Stimulated activated CD8-positive, alpha-beta memory T cell treated with anti-CD3 and anti-CD28 coated beads, Interleukin-4, amount 100 ng/mL, for 4 hours (primary cell): Measurements from ENCODE around the gene GCFC2.
"Not testable (repeated sequence)": the region's sequence is repeated elsewhere in the genome, so short reads cannot be mapped to it uniquely, and the experiment has no call there.

Experiments used
- DNase-seq, 2 donors: peaks; one replicate each; pipeline ENCODE4 v3.0.0-alpha.2; 2020; ENCODE audit warnings: low read depth in 2 of 2, low spot score in 1 of 2

Gene GCFC2

GRCh38 chr2:75680402-75680801, 30.3 kb downstream of the GCFC2 start:
- no peak for DNase-seq

- DNase-seq: no peak
Measured at GRCh38 chr2:75679556-75679955, 31.2 kb downstream of the GCFC2 start.

DNA sequence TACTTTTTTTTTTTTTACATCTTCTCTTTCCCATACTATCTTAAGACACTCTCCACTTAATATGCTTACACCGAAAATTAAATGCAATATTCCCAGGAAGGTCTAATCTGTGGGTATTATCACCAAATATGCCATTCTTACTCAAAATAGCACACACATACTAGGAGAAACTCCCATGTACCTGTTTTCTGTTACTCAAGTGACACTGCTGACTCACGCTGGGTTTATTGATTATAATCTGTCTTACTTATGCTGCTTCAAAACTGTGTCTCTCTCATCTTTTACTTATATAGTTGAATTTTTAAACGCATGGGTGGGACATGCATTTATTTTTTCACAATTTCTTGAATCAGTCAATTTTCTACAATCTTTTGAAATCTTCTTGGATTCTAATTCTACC, 34.3 kb downstream of the GCFC2 start:
- no peak for DNase-seq

DNA sequence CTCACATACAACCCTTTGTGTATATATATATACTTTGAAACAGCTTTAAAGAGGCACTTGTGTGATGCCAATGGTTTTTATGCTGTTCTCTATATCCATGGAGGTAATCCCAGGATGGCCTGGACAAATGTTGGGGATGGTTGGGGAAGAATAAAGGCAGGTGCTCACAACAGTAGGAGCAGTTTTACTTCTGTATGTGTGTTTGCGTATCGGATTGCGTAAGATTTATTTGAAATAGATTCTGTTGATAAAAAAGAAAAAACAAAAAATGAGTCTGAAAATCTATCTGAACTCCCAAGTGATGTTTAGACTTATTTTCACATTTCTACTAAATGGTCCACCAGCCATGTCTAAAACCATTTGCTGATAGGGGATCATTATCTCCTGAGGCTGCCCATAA, 34.8 kb downstream of the GCFC2 start:
- DNase-seq: no peak

- DNase-seq: not testable (repeated sequence)
Measured at GRCh38 chr2:75675423-75675822, 35.3 kb downstream of the GCFC2 start.

GRCh38 chr2:75667884-75668283, 42.8 kb downstream of the GCFC2 start:
- no peak for DNase-seq

DNA sequence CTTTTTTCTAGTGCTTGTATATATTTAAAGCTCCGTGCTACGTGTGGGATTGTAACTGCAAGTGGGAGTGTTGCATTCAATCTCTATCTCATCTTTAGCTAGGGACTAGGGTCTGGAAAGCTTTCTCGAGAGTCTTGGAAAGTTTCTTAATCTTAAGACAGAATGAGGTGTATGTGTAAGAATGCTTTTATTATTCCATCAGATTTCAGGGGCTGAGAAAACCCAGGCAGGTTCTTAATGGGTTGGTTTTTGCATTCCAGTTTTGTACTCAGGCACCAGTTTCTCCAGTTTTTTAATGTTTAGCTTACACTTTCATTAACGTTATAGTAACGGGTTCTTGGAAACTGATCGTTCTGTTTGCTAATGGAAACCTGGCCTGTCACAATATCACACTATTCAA, 43.8 kb downstream of the GCFC2 start:
- DNase-seq: no peak

- DNase-seq: no peak
Measured at GRCh38 chr2:75657798-75658197, 52.9 kb downstream of the GCFC2 start.

- no peak for DNase-seq
Measured at GRCh38 chr2:75656563-75656962, 54.2 kb downstream of the GCFC2 start.

- no peak for DNase-seq
Measured at GRCh38 chr2:75655861-75656260, 54.9 kb downstream of the GCFC2 start.

DNA sequence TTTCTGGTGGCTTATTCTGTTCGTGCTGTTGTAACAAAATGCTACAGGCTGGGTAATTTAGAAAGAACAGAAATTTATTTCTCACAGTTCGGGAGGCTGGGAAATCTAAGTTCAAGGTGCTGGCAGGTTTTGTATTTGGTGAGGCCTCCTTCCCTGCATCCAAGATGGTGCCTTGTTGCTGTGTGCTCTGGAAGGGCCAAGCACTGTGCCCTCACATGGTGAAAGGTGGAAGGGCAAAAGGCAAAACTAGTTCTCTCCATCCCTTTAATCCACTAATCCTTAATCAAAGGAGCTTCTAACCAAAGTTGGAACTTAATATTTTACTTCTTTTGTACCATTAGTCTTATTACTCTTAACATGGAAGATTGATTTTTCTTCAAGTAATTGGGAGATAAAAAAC, 56.7 kb downstream of the GCFC2 start:
- DNase-seq: no peak

DNA sequence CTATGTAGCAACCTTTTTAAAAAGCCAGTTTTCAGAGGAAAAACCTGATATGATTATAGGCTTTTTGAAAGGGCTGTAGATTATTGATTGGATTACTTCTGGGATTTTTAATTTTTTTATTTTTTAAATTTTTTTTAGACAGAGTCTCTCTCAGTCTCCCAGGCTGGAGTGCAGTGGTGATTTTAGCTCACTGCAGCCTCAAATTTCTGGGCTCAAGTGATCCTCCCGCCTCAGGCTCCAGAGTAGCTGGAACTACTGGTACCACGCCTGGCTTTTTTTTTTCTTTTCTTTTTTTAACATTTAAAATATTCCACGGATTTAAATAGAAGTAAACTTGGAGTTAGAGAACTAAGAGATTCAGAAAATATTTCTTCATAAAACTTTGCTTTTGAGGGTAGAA, 62.9 kb downstream of the GCFC2 start:
- no peak for DNase-seq

DNA sequence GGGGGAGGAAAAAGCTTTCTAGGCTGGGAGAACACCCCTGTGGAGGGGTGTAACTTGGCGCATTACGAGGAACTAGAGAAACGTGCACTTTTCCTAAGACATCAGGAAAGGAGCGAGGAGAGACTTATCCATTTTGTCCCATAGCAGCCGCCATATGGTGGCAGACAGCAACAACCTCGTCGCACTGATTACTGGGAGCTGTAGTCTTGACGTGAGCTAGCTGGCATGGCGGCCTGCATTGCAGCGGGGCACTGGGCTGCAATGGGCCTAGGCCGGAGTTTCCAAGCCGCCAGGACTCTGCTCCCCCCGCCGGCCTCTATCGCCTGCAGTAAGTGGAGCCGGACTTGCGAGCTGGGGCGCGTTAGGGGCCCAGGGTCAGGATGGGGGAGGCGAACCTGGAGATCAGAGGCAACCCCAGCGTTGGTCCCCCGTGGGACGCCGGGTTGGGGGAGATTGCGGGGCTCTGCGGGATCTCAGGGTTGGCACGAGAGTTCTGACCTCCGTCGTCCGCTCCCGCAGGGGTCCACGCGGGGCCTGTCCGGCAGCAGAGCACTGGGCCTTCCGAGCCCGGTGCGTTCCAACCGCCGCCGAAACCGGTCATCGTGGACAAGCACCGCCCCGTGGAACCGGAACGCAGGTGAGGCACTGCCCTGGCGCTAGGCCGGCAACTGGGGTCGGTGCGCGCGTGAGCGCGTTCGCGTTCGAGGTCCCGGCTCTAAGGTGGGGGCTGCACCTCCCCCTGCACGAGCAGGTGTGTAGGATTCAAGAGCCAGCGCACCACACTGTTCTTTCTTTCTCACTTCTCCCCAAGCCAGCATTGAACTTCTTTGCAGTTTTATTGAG, 63.9 kb downstream of the GCFC2 start, which contains the start of gene MRPL19:
TSS of gene MRPL19 (plus strand) at position 201 of the 843 bp plus-strand sequence. CDS start at position 226, 25 bp downstream.
- DNase-seq: peak; percentile 41 to 48

DNA sequence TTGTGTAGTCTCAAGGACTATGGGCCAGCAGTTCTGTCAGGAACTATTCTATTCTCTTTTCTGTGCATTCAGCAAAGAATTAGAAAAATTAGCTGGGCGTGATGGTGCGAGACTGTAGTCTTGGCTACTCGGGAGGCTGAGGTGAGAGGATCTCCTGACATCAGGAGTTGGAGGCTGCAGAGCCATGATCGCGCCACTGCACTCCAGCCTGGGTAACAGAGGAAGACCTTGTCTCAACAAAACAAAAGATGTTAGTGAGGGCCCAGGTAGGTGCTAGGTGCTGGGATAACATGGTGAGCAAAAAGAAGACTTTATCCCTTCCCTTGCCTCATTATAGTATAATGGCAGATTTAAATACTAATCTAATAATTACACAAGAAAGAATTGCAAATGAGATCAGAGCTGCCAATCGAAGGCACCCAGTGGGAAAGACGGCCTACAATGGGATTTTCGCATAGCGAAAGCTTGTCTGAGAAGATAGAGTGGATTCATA, 64.6 kb downstream of the GCFC2 start:
- no peak for DNase-seq

- DNase-seq: no peak
Measured at GRCh38 chr2:75645643-75646042, 65.1 kb downstream of the GCFC2 start.

- no peak for DNase-seq
Measured at GRCh38 chr2:75643980-75644379, 66.7 kb downstream of the GCFC2 start.

DNA sequence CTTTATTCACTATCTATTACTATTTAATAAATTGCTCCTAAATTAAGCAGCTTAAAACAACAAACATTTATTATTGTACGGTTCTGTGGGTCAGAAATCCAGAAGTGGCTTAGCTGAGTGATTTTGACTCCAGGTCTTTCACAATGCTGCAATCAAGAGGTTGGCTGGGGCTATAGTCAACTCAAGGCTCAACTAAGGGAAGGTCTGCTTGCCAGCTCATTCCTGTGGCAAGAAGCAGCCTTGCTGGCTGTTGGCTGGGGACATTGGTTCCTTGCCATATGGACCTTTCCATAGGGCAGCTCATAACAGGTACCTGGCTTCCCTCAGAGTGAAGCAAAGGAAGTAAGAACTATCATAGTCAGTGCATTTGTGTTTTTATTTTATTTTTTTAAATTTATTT, 69.1 kb downstream of the GCFC2 start:
- DNase-seq: no peak

DNA sequence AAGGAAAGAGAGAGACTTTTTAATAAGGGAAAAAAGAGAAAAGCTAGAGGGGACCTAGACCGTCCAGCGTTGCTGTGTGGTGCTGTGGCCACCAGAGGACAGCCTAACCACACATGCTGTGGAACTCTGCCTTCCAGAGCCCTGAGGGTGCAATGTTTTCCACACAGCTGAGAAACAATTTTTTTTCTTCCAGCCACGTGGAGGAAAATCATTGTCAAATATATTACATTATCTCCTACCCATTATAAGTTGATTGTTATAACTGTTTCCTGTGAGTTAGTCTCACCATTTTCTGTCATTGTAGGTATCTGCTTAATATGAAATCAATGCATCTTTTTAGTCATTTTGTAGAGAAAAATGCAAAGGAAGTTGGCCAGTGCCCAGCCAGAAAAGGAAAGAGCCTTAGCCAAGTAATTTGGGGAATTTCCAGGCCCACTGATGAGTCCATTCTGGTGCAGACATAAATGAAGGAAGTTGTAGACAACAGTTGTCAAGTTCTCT, 70.0 kb downstream of the GCFC2 start:
- peak in 1 of 2 donors; percentile 11 for DNase-seq

DNA sequence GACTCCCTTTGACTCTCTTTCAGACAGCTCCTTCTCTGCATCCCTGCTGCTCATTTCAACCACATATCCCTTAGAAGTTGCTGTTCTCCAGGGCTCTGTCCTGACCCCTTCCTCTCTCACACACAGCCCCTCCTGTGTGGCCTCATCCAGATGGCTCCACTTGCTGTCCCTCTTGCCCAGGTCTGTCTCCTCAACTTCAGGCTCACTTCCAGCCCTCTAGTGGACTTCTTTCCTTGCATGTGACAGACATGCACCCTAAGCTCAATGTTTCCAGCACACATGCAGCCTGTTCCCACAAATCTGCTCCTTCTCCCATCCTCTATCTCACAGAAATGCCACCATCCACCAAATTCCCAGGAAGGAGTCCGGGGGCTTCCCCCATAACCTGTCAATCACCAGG, 73.1 kb downstream of the GCFC2 start:
- no peak for DNase-seq

GRCh38 chr2:75634945-75635344, 75.8 kb downstream of the GCFC2 start:
- no peak for DNase-seq

- DNase-seq: no peak
Measured at GRCh38 chr2:75633620-75634019, 77.1 kb downstream of the GCFC2 start.

- no peak for DNase-seq
Measured at GRCh38 chr2:75632813-75633212, 77.9 kb downstream of the GCFC2 start.
